ENCODE results near the gene STMN3.

Gene STMN3

DNA sequence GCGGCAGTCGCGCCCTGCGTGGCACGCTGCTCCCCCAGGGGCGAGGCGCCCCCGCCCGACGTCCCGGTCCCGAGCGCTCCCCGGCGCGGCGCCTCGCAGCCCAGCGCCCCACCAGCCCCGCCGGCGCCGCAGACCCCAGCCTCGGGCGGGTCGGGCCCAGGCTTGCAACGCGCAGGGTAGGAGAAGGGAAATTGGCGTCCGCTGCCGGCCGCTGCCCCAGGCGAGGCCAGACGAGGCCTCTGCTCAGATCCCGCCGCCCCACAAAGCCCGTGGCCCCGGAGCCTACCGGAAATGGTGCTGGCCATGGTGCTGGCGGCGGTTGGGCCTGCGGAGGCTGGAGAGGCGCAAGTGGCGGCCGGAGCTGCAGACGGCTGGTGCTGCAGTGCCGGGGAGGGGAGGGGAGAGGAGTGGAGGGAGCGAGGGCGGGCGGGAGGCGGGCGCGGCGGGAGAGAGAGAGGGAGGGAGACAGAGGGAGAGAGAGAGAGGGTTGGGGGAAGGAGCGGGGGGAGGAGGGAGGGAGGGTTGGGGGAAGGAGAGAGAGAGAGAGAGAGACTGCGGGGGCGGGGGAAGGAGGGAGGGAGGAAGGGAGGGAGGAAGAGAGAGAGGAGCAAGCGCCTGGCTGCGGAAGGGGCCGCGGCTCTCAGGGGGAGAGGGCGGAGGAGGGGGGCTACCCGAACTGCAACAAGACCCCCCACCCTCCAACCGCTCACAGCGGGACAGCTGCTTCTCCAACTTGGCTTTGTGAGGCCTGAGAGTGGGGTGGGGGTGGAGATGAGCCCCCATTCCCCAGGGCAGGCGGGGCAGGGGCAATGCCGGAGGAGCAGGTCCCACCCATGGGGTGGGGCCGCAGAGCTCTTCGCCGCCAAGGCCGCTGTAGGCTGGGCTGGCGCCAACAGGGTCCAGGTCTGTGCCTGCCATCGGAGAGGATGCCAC lies at the start of gene STMN3:
STMN3 (minus strand) TSS at position 384 of the 933 bp plus-strand sequence; CDS start at position 305, 79 bp downstream.
- DNase-seq (ENCODE audit: low read depth), result peak; percentile 66

DNA sequence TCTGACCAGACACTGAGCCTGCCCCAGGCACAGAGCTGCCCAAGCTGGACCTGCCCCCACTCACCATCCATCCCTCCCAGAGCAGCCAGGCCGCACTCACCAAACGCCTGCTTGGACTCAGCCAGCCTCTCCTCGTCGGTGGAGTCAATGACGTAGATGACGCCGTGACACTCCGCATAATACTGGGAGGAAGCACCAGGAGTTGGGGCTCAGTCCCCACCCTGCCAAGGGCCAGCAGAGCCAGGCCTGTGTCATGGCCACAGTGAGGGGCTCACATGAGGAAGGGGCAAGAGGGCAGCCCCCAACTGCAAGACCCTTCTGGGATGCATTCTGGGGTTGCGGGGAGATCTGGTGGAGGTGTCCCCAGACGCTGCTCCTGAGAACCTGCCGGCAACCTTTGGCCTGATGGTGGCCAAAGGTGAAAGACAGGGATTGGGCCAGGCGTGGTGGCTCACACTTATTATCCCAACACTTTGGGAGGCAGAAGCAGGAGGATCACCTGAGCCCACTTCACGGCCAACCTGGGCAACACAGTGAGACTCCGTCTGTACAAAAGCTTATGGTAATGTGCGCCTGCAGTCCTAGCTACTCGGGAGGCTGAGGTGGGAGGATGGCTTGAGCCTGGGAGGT lies 48.9 kb upstream of the STMN3 start:
- DNase-seq (ENCODE audit: low read depth), result no peak

DNA sequence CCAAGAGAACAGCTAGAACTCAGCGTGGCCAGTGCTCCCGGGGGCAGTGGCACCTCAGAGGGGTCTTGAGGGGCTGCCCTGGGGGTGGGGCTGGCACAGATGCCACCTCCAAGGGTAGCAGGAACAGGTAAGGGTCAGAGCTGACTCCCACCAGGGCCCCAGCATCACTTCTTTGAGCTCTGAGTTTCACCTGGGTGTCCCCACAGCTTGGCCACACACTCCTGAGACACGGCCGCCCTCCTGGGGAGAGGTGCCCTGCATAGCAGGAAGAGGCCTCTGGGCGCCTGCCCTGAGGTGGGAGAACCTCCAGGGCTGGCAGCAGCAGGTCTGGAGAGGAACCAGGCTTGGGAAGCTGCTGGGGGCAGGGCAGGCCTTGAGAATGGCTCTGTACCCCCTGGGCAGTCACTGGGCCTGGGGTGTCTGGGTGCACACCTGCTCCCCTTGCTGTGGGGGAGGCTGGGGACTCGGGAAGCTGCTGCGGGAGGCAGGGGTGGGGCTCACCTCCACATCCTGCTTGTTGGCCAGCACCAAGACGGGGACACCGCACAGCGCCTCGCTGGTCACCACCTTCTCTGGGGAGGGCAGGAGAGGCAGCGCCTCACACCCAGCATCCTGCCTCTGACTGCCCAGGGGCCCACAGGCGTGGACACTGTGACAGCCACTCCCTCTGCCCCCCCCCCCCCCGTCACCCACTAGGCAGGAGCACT lies 48.3 kb upstream of the STMN3 start:
- no peak for DNase-seq (ENCODE audit: low read depth)

DNA sequence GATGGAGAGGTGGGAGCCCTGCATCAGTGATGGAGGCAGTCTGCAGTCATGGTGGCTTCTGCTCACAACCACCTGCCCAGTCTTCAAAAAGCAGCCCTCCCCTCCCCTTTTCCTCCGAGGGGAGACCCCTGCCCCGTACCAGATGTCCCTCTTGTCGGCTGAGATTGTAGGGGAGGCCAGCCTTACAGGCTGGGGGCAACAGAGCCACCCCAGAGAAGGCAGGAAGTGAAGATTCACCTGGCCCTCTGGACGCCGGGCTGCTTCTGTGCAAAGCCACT lies 47.8 kb upstream of the STMN3 start:
- no peak for DNase-seq (ENCODE audit: low read depth)

DNA sequence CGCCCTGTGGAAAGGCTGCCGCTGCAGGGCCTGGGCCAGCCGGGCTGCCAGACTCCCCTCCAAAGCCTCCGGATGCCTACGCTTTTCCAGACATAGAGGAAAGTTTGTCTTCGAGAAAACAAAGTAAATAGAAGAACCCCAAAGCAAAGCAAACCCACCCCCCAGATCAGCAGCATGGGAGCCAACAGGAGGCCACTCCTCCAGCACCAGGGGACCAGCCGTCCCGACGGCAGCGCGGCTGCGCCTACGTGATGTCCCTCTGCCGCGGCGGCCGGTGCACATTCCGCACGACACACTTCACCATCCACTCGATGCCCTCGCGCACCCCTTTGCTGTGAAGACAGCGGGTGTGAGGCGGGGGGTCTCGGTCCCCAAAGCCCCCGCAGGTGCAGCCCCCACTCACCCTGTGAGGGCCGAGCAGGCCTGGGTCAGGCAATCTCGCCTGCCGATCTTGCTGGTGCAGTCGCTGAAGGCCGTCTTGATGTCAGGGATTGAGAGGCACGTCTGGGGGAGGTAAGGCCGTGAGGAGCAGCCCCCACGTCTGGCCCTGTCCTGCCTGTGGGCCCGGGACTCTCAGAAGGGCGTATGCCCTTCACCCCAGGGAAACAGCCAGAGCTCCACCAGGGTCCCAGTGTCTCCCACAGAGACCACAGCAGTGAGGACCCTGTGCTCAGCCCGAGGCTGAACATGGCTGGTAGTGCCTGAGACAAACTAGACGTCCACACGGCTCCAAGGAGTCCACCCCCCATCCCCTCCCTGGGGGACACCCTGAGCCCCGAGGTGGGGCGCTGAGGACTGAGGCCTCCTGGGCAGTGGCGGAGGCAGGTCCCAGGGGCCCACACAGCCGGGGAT lies 47.2 kb upstream of the STMN3 start:
- DNase-seq (ENCODE audit: low read depth), result no peak

DNA sequence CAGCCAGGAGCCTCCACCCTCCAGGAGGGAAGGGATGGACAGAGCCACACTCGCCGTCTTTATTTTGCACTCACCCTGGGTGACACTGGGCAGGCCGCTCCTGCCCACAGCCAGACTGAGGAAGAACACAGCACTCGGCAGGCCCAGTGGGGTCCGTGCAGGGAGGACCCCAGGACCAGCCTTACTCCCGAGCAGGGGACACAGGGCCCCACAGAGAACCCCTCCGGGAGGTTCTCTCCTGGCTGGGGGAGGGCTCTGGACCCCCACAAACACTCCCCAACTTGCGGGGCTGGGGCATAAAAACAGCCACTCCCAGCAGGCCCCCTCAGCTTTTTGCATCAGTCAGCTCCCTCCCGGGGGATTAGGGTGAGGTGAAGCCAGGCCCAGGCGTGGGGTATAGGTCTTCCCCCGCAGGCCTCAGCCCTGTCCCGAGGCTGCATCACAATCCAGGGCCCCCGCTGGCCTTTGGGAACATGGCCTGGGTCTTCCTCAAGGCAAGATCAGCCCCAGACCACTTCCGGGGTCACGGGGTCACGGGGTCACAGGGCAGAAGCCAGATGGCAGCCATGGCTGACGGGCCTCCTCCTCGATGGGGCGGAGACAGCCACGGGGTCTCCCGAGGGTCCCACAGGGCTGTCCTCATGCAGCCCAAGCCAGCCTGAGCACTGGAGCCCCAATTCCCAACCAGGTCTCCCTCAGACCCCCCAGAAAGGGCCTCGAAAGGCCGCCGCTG lies 46.4 kb upstream of the STMN3 start:
- no peak for DNase-seq (ENCODE audit: low read depth)

DNA sequence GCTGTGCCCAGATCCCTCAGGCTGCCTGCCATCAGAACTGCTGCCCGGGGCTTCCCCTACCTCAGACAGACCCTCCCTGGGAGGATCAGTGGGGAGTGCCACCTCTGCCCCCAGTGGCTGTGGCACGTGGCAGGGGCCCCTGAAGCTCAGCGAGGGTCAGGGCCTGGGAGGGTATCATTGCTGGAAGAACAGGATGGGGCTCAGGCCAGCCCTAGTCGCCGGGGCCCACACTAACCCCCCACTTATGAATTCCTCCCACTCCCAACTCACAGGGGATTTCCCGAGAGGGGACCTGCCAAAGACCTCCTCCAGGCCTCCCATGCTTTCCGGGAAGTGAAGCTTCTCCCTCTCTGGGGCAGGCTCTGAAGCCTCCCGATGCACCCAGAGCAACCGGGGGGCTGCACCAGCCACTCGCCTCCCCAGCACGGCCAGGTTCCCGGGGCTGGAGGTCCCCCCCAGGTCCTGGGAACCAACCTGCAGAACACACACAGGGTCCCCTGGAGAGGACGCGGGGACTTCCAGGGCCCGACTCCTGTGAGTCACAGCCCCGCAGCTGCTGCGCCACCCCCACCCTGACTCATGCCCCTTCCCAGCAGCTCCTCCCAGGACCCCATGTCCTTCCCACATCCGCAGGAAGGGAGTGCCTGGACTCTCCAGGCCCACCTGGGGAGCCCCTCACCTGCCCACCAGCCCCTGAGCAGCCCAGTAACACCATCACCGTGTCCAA lies 45.7 kb upstream of the STMN3 start:
- no peak for DNase-seq (ENCODE audit: low read depth)

DNA sequence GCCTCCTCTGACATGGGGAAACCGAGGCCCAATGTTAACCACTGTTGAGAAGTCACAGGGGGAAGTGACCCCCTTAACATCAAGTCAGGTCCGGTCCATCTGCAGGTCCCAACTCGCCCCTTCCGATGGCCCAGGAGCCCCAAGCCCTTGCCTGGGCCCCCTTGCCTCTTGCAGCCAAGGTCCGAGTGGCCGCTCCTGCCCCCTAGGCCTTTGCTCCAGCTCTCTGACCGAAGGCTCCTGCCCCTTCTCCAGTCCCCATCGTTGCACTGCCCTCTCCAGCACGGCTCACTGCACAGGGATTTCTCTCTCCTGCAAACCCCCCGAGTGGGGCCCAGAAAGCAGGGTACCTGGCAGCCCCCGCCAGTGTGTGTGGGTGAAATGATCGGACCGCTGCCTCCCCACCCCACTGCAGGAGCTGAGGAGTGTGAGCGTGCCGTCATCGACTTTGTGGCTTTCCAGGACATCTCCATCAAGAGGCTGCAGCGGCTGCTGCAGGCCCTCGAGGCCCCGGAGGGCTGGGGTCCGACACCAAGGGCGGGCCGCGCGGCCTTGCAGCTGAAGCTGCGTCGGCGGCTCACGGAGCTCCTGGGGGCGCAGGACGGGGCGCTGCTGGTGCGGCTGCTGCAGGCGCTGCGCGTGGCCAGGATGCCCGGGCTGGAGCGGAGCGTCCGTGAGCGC lies 44.8 kb upstream of the STMN3 start:
- no peak for DNase-seq (ENCODE audit: low read depth)

DNA sequence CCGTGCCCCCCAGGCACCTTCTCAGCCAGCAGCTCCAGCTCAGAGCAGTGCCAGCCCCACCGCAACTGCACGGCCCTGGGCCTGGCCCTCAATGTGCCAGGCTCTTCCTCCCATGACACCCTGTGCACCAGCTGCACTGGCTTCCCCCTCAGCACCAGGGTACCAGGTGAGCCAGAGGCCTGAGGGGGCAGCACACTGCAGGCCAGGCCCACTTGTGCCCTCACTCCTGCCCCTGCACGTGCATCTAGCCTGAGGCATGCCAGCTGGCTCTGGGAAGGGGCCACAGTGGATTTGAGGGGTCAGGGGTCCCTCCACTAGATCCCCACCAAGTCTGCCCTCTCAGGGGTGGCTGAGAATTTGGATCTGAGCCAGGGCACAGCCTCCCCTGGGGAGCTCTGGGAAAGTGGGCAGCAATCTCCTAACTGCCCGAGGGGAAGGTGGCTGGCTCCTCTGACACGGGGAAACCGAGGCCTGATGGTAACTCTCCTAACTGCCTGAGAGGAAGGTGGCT lies 44.2 kb upstream of the STMN3 start:
- DNase-seq (ENCODE audit: low read depth), result no peak

DNA sequence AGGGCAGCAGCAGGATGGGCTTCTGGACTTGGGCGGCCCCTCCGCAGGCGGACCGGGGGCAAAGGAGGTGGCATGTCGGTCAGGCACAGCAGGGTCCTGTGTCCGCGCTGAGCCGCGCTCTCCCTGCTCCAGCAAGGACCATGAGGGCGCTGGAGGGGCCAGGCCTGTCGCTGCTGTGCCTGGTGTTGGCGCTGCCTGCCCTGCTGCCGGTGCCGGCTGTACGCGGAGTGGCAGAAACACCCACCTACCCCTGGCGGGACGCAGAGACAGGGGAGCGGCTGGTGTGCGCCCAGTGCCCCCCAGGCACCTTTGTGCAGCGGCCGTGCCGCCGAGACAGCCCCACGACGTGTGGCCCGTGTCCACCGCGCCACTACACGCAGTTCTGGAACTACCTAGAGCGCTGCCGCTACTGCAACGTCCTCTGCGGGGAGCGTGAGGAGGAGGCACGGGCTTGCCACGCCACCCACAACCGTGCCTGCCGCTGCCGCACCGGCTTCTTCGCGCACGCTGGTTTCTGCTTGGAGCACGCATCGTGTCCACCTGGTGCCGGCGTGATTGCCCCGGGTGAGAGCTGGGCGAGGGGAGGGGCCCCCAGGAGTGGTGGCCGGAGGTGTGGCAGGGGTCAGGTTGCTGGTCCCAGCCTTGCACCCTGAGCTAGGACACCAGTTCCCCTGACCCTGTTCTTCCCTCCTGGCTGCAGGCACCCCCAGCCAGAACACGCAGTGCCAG lies 43.6 kb upstream of the STMN3 start, which contains the start of gene TNFRSF6B:
TNFRSF6B (plus strand) TSS at position 25 of the 729 bp plus-strand sequence; CDS start at position 141, 116 bp downstream.
- DNase-seq (ENCODE audit: low read depth), result no peak

DNA sequence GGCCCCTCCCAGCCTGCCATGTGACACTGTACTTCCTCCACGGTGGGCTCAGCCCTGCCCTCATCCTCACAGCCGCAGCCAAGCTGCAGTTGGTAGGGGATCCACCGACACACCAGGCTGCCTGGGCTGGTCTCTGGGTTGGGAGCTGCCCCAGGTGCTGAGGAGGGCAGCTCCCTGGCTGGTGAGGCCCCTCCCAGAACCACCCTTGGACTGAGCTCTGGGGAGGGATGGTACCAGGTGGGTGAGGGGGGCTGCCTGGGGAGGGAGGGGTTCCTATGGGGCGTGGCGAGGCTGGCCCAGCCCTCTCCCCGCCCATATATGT lies 43.0 kb upstream of the STMN3 start:
- no peak for DNase-seq (ENCODE audit: low read depth)

DNA sequence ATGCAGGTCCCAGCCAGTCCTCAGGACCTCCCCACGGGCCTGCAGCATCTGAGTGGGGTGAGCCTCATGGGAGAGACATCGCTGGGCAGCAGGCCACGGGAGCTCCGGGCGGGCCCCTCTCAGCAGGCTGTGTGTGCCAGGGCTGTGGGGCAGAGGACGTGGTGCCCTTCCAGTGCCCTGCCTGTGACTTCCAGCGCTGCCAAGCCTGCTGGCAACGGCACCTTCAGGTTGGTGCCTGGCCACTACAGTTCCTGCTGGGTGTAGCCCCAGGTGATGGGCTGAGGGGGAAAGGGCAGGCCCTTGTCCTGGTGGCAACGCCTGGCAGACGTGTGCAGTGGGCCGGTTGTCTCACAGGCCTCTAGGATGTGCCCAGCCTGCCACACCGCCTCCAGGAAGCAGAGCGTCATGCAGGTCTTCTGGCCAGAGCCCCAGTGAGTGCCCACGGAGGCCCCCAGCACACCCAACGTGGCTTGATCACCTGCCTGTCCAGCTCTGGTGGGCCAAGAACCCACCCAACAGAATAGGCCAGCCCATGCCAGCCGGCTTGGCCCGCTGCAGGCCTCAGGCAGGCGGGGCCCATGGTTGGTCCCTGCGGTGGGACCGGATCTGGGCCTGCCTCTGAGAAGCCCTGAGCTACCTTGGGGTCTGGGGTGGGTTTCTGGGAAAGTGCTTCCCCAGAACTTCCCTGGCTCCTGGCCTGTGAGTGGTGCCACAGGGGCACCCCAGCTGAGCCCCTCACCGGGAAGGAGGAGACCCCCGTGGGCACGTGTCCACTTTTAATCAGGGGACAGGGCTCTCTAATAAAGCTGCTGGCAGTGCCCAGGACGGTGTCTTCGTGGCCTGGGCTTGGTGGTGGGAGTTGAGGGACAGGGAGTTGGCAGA lies 42.4 kb upstream of the STMN3 start:
- no peak for DNase-seq (ENCODE audit: low read depth)

DNA sequence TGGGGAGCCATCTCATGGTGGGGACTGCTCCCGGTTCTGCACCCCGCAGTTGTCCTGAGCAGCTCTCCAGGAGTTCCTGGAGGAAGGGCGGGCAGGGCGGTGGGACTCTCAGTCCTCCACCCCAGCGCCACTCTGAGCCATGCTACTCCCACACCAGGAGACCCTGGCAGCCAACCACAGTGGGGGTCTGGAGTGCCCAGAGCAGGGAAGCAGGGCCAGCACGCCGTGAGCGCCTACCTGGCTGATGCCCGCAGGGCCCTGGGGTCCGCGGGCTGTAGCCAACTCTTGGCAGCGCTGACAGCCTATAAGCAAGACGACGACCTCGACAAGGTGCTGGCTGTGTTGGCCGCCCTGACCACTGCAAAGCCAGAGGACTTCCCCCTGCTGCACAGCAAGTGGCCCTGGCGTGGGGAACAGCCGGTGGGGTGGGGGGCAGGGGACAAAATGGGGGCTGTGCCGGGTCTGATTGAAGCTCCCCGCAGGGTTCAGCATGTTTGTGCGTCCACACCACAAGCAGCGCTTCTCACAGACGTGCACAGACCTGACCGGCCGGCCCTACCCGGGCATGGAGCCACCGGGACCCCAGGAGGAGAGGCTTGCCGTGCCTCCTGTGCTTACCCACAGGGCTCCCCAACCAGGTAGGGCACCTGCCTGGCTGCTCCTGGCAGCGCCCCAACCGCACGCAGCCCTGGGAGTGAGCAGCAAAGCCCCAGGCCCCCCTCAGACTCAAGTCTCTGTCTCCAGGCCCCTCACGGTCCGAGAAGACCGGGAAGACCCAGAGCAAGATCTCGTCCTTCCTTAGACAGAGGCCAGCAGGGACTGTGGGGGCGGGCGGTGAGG lies 41.6 kb upstream of the STMN3 start:
- no peak for DNase-seq (ENCODE audit: low read depth)

DNA sequence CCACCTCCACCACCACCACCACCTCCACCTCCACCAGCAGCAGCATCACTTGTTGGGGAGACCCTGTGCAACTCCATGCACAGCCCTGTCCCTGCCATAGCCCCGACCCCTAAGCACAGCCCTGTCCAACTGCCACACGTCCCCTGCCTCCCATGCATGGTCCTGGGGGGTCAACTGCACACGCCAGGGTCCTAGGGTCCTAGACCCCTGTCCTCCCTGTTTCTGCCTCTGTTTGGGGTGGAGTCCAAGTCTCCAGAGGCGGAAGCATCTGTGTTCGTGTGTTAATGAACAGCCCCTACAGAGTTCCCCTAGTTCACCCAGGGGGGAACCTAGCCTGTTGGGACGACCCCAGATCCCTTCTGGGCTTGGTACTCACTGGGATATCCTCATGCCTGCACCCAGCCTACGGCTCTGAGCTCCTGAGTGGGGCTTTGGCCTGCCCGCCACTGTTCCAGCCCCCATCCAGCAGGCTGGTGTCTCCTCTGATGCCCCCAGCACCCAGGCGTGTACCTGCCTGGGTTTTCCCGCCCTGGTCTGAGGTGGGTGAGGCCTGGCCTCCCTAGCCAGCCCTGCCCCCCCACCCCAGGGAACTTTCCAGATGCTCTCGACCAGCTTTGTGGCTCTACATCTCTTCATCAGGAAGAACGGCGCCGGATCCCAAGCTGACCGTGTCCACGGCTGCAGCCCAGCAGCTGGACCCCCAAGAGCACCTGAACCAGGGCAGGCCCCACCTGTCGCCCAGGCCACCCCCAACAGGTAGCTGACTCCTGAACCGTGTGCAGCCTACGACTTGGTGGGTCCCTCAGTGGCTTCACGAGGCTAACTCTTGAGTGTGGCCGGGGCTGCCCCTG lies 40.7 kb upstream of the STMN3 start:
- DNase-seq (ENCODE audit: low read depth), result no peak

DNA sequence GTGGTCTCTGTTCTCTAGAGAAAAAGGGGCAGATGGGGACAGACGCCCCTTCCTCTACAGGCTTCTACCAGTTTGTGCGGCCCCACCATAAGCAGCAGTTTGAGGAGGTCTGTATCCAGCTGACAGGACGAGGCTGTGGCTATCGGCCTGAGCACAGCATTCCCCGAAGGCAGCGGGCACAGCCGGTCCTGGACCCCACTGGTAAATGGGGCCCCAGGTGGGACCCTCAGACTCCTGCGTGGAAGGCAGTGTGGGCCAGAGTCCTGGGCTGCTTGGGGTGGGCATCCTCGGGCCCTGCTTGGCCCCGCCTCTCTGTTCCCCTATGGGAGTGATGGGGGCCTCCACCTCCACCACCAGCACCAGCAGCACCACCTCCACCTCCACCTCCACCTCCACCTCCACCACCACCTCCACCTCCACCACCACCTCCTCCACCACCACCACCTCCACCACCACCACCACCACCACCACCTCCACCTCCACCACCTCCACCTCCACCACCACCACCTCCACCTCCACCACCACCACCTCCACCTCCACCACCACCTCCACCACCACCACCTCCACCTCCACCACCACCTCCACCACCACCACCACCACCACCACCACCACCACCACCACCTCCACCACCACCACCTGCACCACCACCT lies 40.0 kb upstream of the STMN3 start:
- no peak for DNase-seq (ENCODE audit: low read depth)
